Keratinocyte (primary cell): ENCODE data around the gene GPR62. TPM values are rescaled to one million over a fixed set of nuclear protein-coding genes. Genes with fewer than 3 reads are reported as not detected.

Source experiments
- DNase-seq: peaks from one replicate; pipeline ENCODE4 v3.0.0-alpha.2; 2011; ENCODE audit warnings: low read depth, missing footprints, low spot score
- FAIRE-seq: peaks from 2 replicates; lab custom pipeline; 2011; peaks lifted over from hg19 to GRCh38; lab: Jason Lieb, UNC
- H2AFZ ChIP-seq: 2 replicates; pipeline ENCODE4 v1.6.0; 2012; ENCODE audit warnings: low read length, control low read depth, inconsistent platforms; ENCODE audit not compliant: control insufficient read depth
- H3K27ac ChIP-seq: 2 replicates; pipeline ENCODE4 v1.5.1; 2011; ENCODE audit warnings: low read length; ENCODE audit not compliant: control insufficient read depth, insufficient read depth
- H3K27me3 ChIP-seq: 3 replicates; pipeline ENCODE4 v1.6.0; 2011; ENCODE audit warnings: low read length; ENCODE audit not compliant: control insufficient read depth, insufficient read depth; ENCODE audit errors: extremely low read depth
- H3K36me3 ChIP-seq, 2 experiments: 2 replicates in 1 of 2; 3 replicates in 1 of 2; pipeline ENCODE4 v1.5.1; 2011; ENCODE audit warnings: low read length in 2 of 2, mild to moderate bottlenecking in 1 of 2; ENCODE audit not compliant: control insufficient read depth in 2 of 2, insufficient read depth in 2 of 2; ENCODE audit errors: extremely low read depth in 1 of 2
- H3K4me1 ChIP-seq: 3 replicates; pipeline ENCODE4 v1.5.1; 2011; ENCODE audit warnings: low read length; ENCODE audit not compliant: control insufficient read depth, insufficient read depth; ENCODE audit errors: extremely low read depth
- H3K4me2 ChIP-seq: 3 replicates; pipeline ENCODE4 v1.6.0; 2011; ENCODE audit warnings: low read depth, low read length; ENCODE audit not compliant: control insufficient read depth, insufficient read depth; ENCODE audit errors: extremely low read depth
- H3K4me3 ChIP-seq, 3 experiments: fragments of 200-600 bp in 1 of 3; sonication (generic) in 1 of 3; 2 replicates in 2 of 3; 3 replicates in 1 of 3; pipeline ENCODE4 v1.5.1; 2011 to 2016; ENCODE audit warnings: low read length in 3 of 3, mild to moderate bottlenecking in 3 of 3, control low read depth in 2 of 3, inconsistent platforms in 1 of 3, low read depth in 1 of 3, mixed read lengths in 1 of 3, mixed run types in 1 of 3, moderate library complexity in 1 of 3; ENCODE audit not compliant: control insufficient read depth in 2 of 3, insufficient read depth in 2 of 3; ENCODE audit errors: extremely low read depth in 1 of 3
- H3K79me2 ChIP-seq: 2 replicates; pipeline ENCODE4 v1.6.0; 2012; ENCODE audit warnings: low read length; ENCODE audit not compliant: control insufficient read depth, insufficient read depth
- H3K9ac ChIP-seq: 3 replicates; pipeline ENCODE4 v1.6.0; 2011; ENCODE audit warnings: low read length; ENCODE audit not compliant: control insufficient read depth, insufficient read depth; ENCODE audit errors: extremely low read depth
- H3K9me1 ChIP-seq: 3 replicates; pipeline ENCODE4 v1.6.0; 2011; ENCODE audit warnings: low read length; ENCODE audit not compliant: control insufficient read depth, insufficient read depth; ENCODE audit errors: extremely low read depth
- H3K9me3 ChIP-seq: 2 replicates; pipeline ENCODE4 v1.5.1; 2012; ENCODE audit warnings: low read depth, low read length; ENCODE audit not compliant: control insufficient read depth
- H4K20me1 ChIP-seq: 3 replicates; pipeline ENCODE4 v1.6.0; 2011; ENCODE audit warnings: low read length; ENCODE audit not compliant: control insufficient read depth, insufficient read depth; ENCODE audit errors: extremely low read depth
- EZH2 ChIP-seq: IDR thresholded peaks from one replicate; pipeline ENCODE4 v1.6.1; 2012; ENCODE audit warnings: inconsistent platforms, mild to moderate bottlenecking, low read length, moderate library complexity
- dilution Hi-C: fragments of 300-500 bp; cut with MboI; formaldehyde crosslinking; loops from one replicate; pipeline ENCODE4 v1.7.0; 2020; ENCODE audit warnings: low sequenced_read_pairs; ENCODE audit not compliant: extremely low pct_ligation_motif_present
- polyA plus RNA-seq, 5 experiments: library from polyadenylated mRNA; depleted of rRNA in 3 of 5; stranded (reverse) in 3 of 5; stranded (forward) in 1 of 5; unstranded in 1 of 5; fragments of >200 nt; gene quantifications; 1 replicate in 1 of 5; 2 replicates in 3 of 5; 3 replicates in 1 of 5; pipeline versions ENCODE4 v1.2.1 to v1.2.3, GENCODE V29; 2011 to 2012; ENCODE audit warnings: missing spikeins in 2 of 5, low read depth in 1 of 5, low replicate concordance in 1 of 5
- TF ChIP-seq, protein P1 (sequence below), 3 experiments: IDR thresholded peaks in 1 of 3; conservative IDR thresholded peaks in 1 of 3; optimal IDR thresholded peaks in 1 of 3; 2 replicates in 2 of 3; 3 replicates in 1 of 3; pipeline versions ENCODE3 to v1.5.1; 2011; ENCODE audit warnings: low read length in 3 of 3, mild to moderate bottlenecking in 3 of 3, moderate library complexity in 2 of 3, control low read depth in 1 of 3, inconsistent platforms in 1 of 3; ENCODE audit not compliant: insufficient read depth in 2 of 3; ENCODE audit errors: extremely low read depth in 1 of 3

GPR62 gene
- polyA plus RNA-seq, 1 donor (not counting 4 experiments of a cell fraction or from before 2014, with no cell fraction given), result not detected

DNA sequence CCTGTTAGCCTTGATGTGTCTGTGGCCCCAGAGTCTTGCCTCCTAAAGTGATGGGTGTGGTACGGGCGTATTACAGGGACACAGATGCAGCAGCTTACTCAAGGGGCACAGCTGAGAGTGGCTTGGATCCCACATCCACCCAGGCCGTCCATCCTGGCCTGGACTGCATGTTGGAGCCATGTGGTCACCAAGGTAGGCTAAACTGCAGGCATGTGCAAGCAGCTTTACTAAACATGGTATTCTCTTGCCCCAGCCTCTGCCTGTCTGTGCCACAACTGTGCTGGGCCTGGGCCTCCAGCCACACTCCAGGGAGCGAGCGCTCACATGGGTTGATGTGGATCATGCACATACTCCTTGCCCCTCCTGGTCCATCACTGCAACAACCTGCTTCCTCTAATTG lies 6.1 kb upstream of the GPR62 start:
- no peaks in the 10 kb centered on the region for H3K4me1 ChIP-seq
- no peak overlapping the region for H3K4me2 ChIP-seq
- H3K27me3 ChIP-seq, result peaks cover 13% of the 10 kb centered on the region
- H3K9me1 ChIP-seq, result no peaks in the 10 kb centered on the region
- no peak overlapping the region for H3K27ac ChIP-seq
- H3K79me2 ChIP-seq, result no peaks in the 10 kb centered on the region
- H3K9ac ChIP-seq, result no peak overlapping the region
- no peaks in the 10 kb centered on the region for H4K20me1 ChIP-seq
- DNase-seq (no peak), FAIRE-seq (no peak)
- dilution Hi-C loops, result no loop called here
- no peak overlapping the region for H3K4me3 ChIP-seq
- peaks cover 0 to 1% of the 10 kb centered on the region in 2 experiments for H3K36me3 ChIP-seq
- no peaks in the 10 kb centered on the region for H3K9me3 ChIP-seq
- no peak overlapping the region for H2AFZ ChIP-seq
- TF ChIP-seq, protein P1, sequence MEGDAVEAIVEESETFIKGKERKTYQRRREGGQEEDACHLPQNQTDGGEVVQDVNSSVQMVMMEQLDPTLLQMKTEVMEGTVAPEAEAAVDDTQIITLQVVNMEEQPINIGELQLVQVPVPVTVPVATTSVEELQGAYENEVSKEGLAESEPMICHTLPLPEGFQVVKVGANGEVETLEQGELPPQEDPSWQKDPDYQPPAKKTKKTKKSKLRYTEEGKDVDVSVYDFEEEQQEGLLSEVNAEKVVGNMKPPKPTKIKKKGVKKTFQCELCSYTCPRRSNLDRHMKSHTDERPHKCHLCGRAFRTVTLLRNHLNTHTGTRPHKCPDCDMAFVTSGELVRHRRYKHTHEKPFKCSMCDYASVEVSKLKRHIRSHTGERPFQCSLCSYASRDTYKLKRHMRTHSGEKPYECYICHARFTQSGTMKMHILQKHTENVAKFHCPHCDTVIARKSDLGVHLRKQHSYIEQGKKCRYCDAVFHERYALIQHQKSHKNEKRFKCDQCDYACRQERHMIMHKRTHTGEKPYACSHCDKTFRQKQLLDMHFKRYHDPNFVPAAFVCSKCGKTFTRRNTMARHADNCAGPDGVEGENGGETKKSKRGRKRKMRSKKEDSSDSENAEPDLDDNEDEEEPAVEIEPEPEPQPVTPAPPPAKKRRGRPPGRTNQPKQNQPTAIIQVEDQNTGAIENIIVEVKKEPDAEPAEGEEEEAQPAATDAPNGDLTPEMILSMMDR (optimal IDR thresholded peaks at IDR 0.05 in 1 of 3, IDR thresholded peaks at IDR 0.05 in 1 of 3, conservative IDR thresholded peaks at IDR 0.05 in 1 of 3; ENCODE audit: extremely low read depth in 1 of 3, insufficient read depth in 2 of 3, low read length in 3 of 3), result no peak
- TF ChIP-seq EZH2, result no peak

DNA sequence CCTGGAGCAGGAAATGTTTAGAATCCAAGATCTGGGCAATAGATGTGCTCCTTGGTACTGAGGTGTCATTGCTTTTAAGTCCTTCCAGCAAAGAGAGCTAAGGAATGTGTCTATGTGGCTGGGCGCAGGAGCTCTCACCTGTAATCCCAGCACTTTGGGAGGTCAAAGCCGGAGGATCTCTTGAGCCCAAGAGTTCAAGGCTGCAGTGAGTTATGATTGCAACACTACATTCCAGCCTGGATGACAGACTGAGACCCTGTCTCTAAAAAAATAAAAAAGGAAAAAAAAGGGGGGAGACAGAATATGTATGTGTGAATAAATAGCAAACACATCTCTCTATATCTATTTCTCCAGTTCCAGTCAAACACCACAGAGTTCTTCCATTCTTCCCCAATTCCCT lies 4.3 kb upstream of the GPR62 start:
- H3K9me3 ChIP-seq, result no peaks in the 10 kb centered on the region
- FAIRE-seq (no peak), DNase-seq (no peak)
- H4K20me1 ChIP-seq, result no peaks in the 10 kb centered on the region
- no peak overlapping the region for H3K9ac ChIP-seq
- dilution Hi-C loops, result no loop called here
- no peak overlapping the region for H3K4me3 ChIP-seq
- peaks cover 28% of the 10 kb centered on the region for H3K27me3 ChIP-seq
- no peaks in the 10 kb centered on the region for H3K36me3 ChIP-seq
- H3K9me1 ChIP-seq, result no peaks in the 10 kb centered on the region
- no peak overlapping the region for H3K27ac ChIP-seq
- no peak overlapping the region for H3K4me2 ChIP-seq
- TF ChIP-seq, protein P1 (optimal IDR thresholded peaks at IDR 0.05 in 1 of 3, IDR thresholded peaks at IDR 0.05 in 1 of 3, conservative IDR thresholded peaks at IDR 0.05 in 1 of 3; ENCODE audit: extremely low read depth in 1 of 3, insufficient read depth in 2 of 3, low read length in 3 of 3), result no peak
- TF ChIP-seq EZH2, result no peak
- no peaks in the 10 kb centered on the region for H3K79me2 ChIP-seq
- peaks cover 4% of the 10 kb centered on the region for H3K4me1 ChIP-seq
- H2AFZ ChIP-seq, result no peak overlapping the region
